ENCODE results near the gene TMEM131L. TPM values are rescaled to one million over a fixed set of nuclear protein-coding genes. Genes with fewer than 3 reads are reported as not detected.
"Not testable (repeated sequence)": the region's sequence is repeated elsewhere in the genome, so short reads cannot be mapped to it uniquely, and the experiment has no call there.

The TMEM131L gene, protein sequence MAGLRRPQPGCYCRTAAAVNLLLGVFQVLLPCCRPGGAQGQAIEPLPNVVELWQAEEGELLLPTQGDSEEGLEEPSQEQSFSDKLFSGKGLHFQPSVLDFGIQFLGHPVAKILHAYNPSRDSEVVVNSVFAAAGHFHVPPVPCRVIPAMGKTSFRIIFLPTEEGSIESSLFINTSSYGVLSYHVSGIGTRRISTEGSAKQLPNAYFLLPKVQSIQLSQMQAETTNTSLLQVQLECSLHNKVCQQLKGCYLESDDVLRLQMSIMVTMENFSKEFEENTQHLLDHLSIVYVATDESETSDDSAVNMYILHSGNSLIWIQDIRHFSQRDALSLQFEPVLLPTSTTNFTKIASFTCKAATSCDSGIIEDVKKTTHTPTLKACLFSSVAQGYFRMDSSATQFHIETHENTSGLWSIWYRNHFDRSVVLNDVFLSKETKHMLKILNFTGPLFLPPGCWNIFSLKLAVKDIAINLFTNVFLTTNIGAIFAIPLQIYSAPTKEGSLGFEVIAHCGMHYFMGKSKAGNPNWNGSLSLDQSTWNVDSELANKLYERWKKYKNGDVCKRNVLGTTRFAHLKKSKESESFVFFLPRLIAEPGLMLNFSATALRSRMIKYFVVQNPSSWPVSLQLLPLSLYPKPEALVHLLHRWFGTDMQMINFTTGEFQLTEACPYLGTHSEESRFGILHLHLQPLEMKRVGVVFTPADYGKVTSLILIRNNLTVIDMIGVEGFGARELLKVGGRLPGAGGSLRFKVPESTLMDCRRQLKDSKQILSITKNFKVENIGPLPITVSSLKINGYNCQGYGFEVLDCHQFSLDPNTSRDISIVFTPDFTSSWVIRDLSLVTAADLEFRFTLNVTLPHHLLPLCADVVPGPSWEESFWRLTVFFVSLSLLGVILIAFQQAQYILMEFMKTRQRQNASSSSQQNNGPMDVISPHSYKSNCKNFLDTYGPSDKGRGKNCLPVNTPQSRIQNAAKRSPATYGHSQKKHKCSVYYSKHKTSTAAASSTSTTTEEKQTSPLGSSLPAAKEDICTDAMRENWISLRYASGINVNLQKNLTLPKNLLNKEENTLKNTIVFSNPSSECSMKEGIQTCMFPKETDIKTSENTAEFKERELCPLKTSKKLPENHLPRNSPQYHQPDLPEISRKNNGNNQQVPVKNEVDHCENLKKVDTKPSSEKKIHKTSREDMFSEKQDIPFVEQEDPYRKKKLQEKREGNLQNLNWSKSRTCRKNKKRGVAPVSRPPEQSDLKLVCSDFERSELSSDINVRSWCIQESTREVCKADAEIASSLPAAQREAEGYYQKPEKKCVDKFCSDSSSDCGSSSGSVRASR (N-terminal part only)
- total RNA-seq (2012; rRNA removed), result 7.2 and 11.2 TPM in 2 replicates

DNA sequence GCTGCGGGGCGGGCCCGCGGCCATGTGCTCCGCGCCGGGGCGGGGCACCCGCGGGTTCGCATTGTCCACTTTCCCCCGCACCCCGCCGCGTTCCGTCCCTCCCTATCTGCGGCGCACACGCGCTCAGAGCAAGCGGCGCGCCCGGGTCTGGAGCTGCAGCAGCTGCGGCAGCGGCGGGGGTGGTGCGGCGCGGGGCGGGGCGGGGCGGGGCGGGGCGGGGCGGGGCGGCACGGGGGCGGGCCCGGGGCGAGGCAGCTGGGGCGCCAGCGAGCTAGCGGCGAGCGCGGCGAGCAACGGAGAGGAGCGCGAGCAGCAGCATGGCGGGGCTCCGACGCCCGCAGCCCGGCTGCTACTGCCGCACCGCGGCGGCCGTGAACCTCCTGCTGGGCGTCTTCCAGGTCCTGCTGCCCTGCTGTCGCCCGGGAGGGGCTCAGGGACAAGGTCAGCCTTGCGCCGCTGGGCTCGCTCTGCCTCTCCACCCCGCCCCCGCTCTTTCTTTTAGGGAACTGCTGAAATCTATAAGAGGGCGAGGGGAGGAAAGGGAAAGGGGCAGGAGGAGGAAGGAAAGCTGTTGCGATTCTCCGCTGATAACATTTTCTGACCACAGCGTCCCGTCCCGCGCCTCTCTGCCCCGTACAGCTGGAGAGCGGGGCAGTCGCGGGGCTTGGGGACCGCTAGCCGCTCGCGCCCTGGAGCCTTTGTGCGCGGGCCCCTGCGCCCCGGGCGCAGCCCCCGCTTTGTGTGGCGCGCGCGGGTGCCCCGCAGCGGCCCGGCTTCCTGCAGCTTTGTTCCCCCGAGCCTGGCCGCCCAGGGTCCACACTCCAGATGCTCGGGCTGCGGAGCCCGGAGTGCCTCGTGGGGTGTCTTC is at the start of gene TMEM131L:
Gene TMEM131L (plus strand): TSS at position 280 of the 868 bp plus-strand sequence. CDS start 38 bp downstream, at position 318.
- peak within 1 kb of the TSS; percentile 95 for H3K4me2 ChIP-seq (ENCODE audit: low read length)
- peak within 1 kb of the TSS; percentile 83 for H3K9ac ChIP-seq (ENCODE audit: low read depth, low read length)
- peak within 1 kb of the TSS; percentile 95 for H3K4me3 ChIP-seq (ENCODE audit: low read length)
- no peaks in the 10 kb centered on the region for H3K36me3 ChIP-seq (ENCODE audit: insufficient read depth, low read length)
- H3K4me1 ChIP-seq (ENCODE audit: control insufficient read depth, insufficient read depth, low read length), result peaks cover 34% of the 10 kb centered on the region
- H3K9me3 ChIP-seq (replicated peaks; ENCODE audit: low read length), result no peaks in the 10 kb centered on the region
- H3K27me3 ChIP-seq (ENCODE audit: control insufficient read depth, insufficient read depth, low read length), result no peaks in the 10 kb centered on the region

DNA sequence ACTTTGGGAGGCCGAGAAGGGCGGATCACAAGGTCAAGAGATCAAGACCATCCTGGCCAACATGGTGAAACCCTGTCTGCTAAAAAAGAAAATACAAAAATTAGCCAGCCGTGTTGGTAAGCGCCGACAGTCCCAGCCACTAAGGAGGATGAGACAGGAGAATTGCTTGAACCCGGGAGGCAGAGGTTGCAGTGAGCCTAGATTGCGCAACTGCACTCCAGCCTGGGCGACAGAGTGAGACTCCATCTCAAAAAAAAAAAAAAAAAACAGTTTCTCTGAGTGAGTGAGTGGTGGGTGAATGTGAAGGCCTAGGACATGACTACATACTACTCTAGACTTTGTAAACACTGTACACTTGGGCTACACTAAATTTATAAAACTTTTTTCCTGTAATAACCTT is 49.7 kb upstream of the TMEM131L start:
- not testable (repeated sequence) for H3K4me3 ChIP-seq (ENCODE audit: low read length); H3K27me3 ChIP-seq (ENCODE audit: control insufficient read depth, insufficient read depth, low read length); H3K4me1 ChIP-seq (ENCODE audit: control insufficient read depth, insufficient read depth, low read length); H3K36me3 ChIP-seq (ENCODE audit: insufficient read depth, low read length); H3K9ac ChIP-seq (ENCODE audit: low read depth, low read length); H3K9me3 ChIP-seq (replicated peaks; ENCODE audit: low read length); H3K4me2 ChIP-seq (ENCODE audit: low read length)

DNA sequence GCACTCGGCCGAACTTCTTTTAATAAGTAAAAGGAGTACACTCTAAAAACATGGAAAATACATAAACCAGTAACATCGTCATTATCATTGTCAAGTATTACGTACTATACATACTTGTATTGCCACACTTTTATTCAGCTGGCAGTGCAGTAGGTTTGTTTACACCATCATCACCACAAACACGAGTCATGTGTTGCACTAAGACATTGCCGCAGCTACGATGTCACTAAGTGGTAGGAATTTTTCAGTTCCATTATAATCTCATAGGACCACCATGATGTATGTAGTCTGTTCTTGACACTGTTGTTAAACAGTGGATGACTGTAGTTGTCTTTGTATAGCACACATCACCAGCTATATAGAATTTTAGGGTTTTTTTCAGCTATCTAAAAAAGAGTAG is 48.0 kb upstream of the TMEM131L start:
- Histone ChIP-seq H3K4me3 (ENCODE audit: low read length) (no peak overlapping the region), H3K36me3 (ENCODE audit: insufficient read depth, low read length) (no peaks in the 10 kb centered on the region), H3K27me3 (ENCODE audit: control insufficient read depth, insufficient read depth, low read length) (no peaks in the 10 kb centered on the region), H3K4me2 (ENCODE audit: low read length) (no peak overlapping the region), H3K9me3 (replicated peaks; ENCODE audit: low read length) (no peaks in the 10 kb centered on the region), H3K9ac (ENCODE audit: low read depth, low read length) (no peak overlapping the region), H3K4me1 (ENCODE audit: control insufficient read depth, insufficient read depth, low read length) (no peaks in the 10 kb centered on the region)

DNA sequence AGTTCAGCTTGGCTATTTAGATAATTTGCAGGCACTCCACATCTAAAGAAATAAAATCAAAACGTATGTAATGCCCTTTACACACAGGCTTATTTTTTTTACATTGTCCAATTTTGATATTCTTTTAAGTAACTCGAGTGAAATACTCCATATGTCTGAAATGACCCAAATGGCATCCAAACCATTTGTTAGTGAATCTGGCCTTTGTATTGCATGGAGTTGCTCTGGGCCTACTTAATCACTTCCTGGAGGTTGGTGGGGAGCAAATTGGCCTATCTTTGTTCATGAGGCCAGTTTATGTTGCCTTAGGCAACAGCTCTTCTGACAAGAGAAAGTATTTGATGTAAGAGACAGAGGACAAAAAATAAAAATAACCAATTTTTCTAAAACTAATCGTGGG is 47.6 kb upstream of the TMEM131L start:
- Histone ChIP-seq H3K27me3 (ENCODE audit: control insufficient read depth, insufficient read depth, low read length) (no peaks in the 10 kb centered on the region), H3K4me2 (ENCODE audit: low read length) (no peak overlapping the region), H3K36me3 (ENCODE audit: insufficient read depth, low read length) (no peaks in the 10 kb centered on the region), H3K4me3 (ENCODE audit: low read length) (no peak overlapping the region), H3K9ac (ENCODE audit: low read depth, low read length) (no peak overlapping the region), H3K4me1 (ENCODE audit: control insufficient read depth, insufficient read depth, low read length) (no peaks in the 10 kb centered on the region), H3K9me3 (replicated peaks; ENCODE audit: low read length) (no peaks in the 10 kb centered on the region)

DNA sequence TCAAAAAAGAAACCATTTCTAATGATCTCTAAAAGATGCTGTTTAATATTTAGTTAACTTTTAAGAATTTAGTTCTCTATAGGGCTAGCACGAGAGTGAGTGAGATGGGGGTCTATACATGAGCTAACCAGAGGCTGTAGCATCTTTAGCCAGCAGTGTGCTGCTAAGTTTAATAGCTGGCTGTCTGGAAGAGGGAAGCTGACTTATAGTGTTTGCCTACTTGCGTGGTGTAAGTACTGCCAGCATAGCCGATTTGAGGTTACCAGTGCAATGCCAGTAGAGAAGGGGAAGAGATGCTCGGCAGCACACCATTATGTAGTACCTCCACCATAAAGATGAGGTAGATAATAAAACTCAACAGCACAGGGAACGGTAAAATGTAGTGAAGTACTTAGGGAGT is 47.1 kb upstream of the TMEM131L start:
- Histone ChIP-seq H3K4me1 (ENCODE audit: control insufficient read depth, insufficient read depth, low read length) (no peaks in the 10 kb centered on the region), H3K4me2 (ENCODE audit: low read length) (no peak overlapping the region), H3K36me3 (ENCODE audit: insufficient read depth, low read length) (no peaks in the 10 kb centered on the region), H3K9me3 (replicated peaks; ENCODE audit: low read length) (no peaks in the 10 kb centered on the region), H3K9ac (ENCODE audit: low read depth, low read length) (no peak overlapping the region), H3K27me3 (ENCODE audit: control insufficient read depth, insufficient read depth, low read length) (no peaks in the 10 kb centered on the region), H3K4me3 (ENCODE audit: low read length) (no peak overlapping the region)

DNA sequence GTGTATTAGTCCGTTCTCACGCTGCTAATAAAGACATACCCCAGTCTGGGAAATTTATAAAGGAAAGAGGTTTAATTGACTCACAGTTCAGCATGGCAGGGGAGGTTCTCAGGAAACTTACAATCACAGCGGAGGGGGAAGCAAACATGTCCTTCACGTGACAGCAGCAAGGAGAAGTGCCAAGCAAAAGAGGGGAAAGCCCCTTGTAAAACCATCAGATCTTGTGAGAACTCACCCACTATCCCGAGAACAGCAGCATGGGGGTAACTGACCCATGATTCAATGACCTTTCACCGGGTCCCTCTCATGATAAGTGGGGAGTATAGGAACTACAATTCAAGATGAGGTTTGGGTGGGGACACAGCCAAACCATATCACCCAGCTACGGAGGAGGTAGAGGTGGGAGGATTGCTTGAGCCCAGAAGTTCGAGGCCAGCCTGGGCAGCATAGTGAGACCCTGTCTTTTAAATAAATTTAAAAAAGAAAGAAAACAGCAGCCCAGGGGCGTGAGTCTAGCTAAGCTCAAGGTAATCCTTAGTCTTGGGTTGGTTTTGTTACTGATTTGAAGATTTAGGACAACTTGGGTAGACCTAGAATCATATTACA is 46.4 kb upstream of the TMEM131L start:
- no peak overlapping the region for H3K4me3 ChIP-seq (ENCODE audit: low read length)
- no peak overlapping the region for H3K9ac ChIP-seq (ENCODE audit: low read depth, low read length)
- H3K4me1 ChIP-seq (ENCODE audit: control insufficient read depth, insufficient read depth, low read length), result no peaks in the 10 kb centered on the region

DNA sequence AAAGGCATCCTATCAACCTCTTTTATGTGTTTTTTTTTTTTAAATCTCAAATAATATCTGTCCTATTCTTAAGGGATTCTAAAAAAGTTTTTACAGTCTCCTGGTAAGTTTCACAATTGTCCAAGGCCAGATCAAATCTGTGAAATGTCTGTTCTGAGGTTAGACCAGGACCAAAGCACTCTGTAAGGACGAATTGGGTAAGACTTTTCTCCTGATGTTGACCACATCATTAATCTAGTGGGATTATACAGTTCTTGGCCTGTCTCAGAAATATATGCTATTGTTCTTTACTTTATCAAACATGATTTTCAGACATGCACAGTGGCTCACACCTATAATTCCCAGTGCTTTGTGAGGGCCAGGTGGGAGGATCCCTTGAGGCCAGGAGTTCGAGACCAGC is 45.8 kb upstream of the TMEM131L start:
- no peak overlapping the region for H3K4me3 ChIP-seq (ENCODE audit: low read length)
- no peaks in the 10 kb centered on the region for H3K4me1 ChIP-seq (ENCODE audit: control insufficient read depth, insufficient read depth, low read length)
- H3K4me2 ChIP-seq (ENCODE audit: low read length), result no peak overlapping the region
- H3K36me3 ChIP-seq (ENCODE audit: insufficient read depth, low read length), result no peaks in the 10 kb centered on the region
- H3K9ac ChIP-seq (ENCODE audit: low read depth, low read length), result no peak overlapping the region
- no peaks in the 10 kb centered on the region for H3K27me3 ChIP-seq (ENCODE audit: control insufficient read depth, insufficient read depth, low read length)
- H3K9me3 ChIP-seq (replicated peaks; ENCODE audit: low read length), result no peaks in the 10 kb centered on the region

More for the DNA sequence above, 46.4 kb upstream of the TMEM131L start:
- no peaks in the 10 kb centered on the region for H3K9me3 ChIP-seq (replicated peaks; ENCODE audit: low read length)
- H3K36me3 ChIP-seq (ENCODE audit: insufficient read depth, low read length), result no peaks in the 10 kb centered on the region
- H3K27me3 ChIP-seq (ENCODE audit: control insufficient read depth, insufficient read depth, low read length), result no peaks in the 10 kb centered on the region
- no peak overlapping the region for H3K4me2 ChIP-seq (ENCODE audit: low read length)

DNA sequence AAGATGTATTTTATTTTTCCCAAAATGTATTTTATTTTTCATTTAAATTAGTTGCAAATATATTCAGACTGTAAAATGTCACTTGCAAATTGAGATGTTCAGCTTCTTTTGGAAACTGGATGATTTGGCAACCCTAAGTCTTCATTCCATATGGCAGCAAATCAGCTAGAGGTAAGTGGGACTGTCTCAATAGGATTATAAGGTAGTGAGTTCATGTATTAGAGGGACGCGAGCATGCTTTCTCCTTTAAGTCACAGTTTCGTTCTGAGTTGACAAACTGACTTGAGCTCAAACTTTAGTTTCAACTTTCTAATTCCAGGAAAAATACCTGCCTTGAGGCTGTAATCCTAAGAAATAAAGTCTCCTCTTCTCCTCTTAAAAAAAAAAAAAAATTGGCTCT is 44.2 kb upstream of the TMEM131L start:
- H3K9me3 ChIP-seq (replicated peaks; ENCODE audit: low read length), result no peaks in the 10 kb centered on the region
- H3K4me2 ChIP-seq (ENCODE audit: low read length), result no peak overlapping the region
- no peak overlapping the region for H3K4me3 ChIP-seq (ENCODE audit: low read length)
- H3K9ac ChIP-seq (ENCODE audit: low read depth, low read length), result no peak overlapping the region
- H3K36me3 ChIP-seq (ENCODE audit: insufficient read depth, low read length), result no peaks in the 10 kb centered on the region
- no peaks in the 10 kb centered on the region for H3K27me3 ChIP-seq (ENCODE audit: control insufficient read depth, insufficient read depth, low read length)
- no peaks in the 10 kb centered on the region for H3K4me1 ChIP-seq (ENCODE audit: control insufficient read depth, insufficient read depth, low read length)

DNA sequence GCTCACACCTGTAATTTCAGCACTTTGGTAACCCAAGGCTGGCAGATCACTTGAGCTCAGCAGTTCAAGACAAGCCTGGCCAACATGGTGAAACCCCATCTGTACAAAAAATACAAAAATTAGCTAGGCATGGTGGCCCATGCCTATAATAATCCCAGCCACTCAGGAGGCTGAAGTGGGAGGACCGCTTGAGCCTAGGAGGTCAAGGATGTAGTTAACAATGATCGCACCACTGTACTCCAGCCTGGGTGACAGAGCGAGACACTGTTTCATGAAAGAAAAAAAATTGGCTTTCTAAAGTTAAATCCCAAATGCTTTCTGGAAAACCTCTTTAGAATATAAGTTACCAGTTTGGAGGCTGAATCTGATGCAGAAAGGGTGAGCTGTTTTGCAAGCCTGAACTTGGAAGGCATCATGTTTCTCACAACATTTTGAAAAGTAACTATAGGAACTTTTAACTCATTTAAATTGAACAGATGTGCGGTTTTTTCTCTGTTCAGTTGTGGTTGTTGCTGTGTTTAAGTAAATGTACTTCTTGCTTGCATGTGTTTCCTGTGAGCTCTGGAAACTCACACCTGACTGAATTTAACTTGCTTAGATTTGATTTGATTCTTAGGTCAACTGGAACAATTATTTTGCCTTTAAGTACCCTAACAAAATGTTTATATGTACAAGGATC is 39.8 kb upstream of the TMEM131L start:
- Histone ChIP-seq H3K4me2 (ENCODE audit: low read length) (no peak overlapping the region), H3K4me3 (ENCODE audit: low read length) (no peak overlapping the region), H3K4me1 (ENCODE audit: control insufficient read depth, insufficient read depth, low read length) (peaks cover 5% of the 10 kb centered on the region), H3K27me3 (ENCODE audit: control insufficient read depth, insufficient read depth, low read length) (no peaks in the 10 kb centered on the region), H3K9me3 (replicated peaks; ENCODE audit: low read length) (no peaks in the 10 kb centered on the region), H3K36me3 (ENCODE audit: insufficient read depth, low read length) (no peaks in the 10 kb centered on the region), H3K9ac (ENCODE audit: low read depth, low read length) (no peak overlapping the region)

Data from skeletal muscle satellite cell (primary cell).